Smooth muscle cell of trachea (primary cell): ENCODE data around the gene LRRC36. TPM values are rescaled to one million over a fixed set of nuclear protein-coding genes. Genes with fewer than 3 reads are reported as not detected.

Source experiments
- total RNA-seq: library from RNA; depleted of rRNA; stranded (reverse); fragments of >200 nt; gene quantifications from 2 replicates; pipeline ENCODE4 v1.2.1, GENCODE V29; 2014

LRRC36 gene
- 0.50 and 0.73 TPM in 2 replicates for total RNA-seq

GRCh38 chr16:67326472-67327309 is at the start of gene LRRC36, which contains the start of gene KCTD19:
TSS of gene LRRC36 (plus strand) at chr16:67326815. CDS start at chr16:67326863, 48 bp downstream.
TSS of gene KCTD19 (minus strand) at chr16:67326741. CDS start at chr16:67326707, 34 bp downstream.

GRCh38 chr16:67279296-67280089 is 47.1 kb upstream of the LRRC36 start, which contains the start of gene PLEKHG4:
TSS of gene PLEKHG4 (plus strand) at chr16:67279532. CDS start at chr16:67280045, 513 bp downstream.

GRCh38 chr16:67393111-67393787 is 66.6 kb downstream of the LRRC36 start, which contains the start of gene TPPP3:
TSS of gene TPPP3 (minus strand) at chr16:67393498. CDS start at chr16:67391111, 2,387 bp downstream.

GRCh38 chr16:67415872-67416793 is 89.5 kb downstream of the LRRC36 start, which contains the start of gene ZDHHC1:
TSS of gene ZDHHC1 (minus strand) at chr16:67416477. CDS start at chr16:67407775, 8,702 bp downstream.

GRCh38 chr16:67430977-67431774 is 104.6 kb downstream of the LRRC36 start, which contains the start of gene HSD11B2:
TSS of gene HSD11B2 (plus strand) at chr16:67431121. CDS start at chr16:67431249, 128 bp downstream.

Other genes with a start within 250 kb of the LRRC36 start
- 16.0 and 19.4 TPM in 2 replicates for gene PHAF1, start 216.9 kb upstream of the LRRC36 start, total RNA-seq
- 55.6 and 102 TPM in 2 replicates for gene B3GNT9, start 175.8 kb upstream of the LRRC36 start, total RNA-seq
- gene TRADD, start 166.9 kb upstream of the LRRC36 start, total RNA-seq = 25.3 and 35.1 TPM in 2 replicates
- 21.7 and 26.3 TPM in 2 replicates for gene FBXL8, start 166.9 kb upstream of the LRRC36 start, total RNA-seq
- 12.9 and 50.4 TPM in 2 replicates for gene HSF4, start 162.1 kb upstream of the LRRC36 start, total RNA-seq
- 12.8 and 18.5 TPM in 2 replicates for gene NOL3, start 156.3 kb upstream of the LRRC36 start, total RNA-seq
- gene MATCAP1, start 142.9 kb upstream of the LRRC36 start, total RNA-seq = 20.8 and 24.9 TPM in 2 replicates
- gene EXOC3L1, start 136.7 kb upstream of the LRRC36 start, total RNA-seq = 0.17 TPM in 1 of 2 replicates, not detected in the other
- 51.5 and 63.2 TPM in 2 replicates for gene E2F4, start 134.7 kb upstream of the LRRC36 start, total RNA-seq
- 0.29 and 0.66 TPM in 2 replicates for gene ELMO3, start 127.7 kb upstream of the LRRC36 start, total RNA-seq
- gene TMEM208, start 99.7 kb upstream of the LRRC36 start, total RNA-seq = 32.6 and 42.9 TPM in 2 replicates
- 15.7 and 16.6 TPM in 2 replicates for gene FHOD1, start 79.3 kb upstream of the LRRC36 start, total RNA-seq
- 1.3 and 2.3 TPM in 2 replicates for gene SLC9A5, start 77.8 kb upstream of the LRRC36 start, total RNA-seq
- gene PLEKHG4, start 47.3 kb upstream of the LRRC36 start, total RNA-seq = 29.2 and 55.1 TPM in 2 replicates
- 0.50 and 0.87 TPM in 2 replicates for gene KCTD19, start 74 bp upstream of the LRRC36 start, total RNA-seq
- gene TPPP3, start 66.7 kb downstream of the LRRC36 start, total RNA-seq = 1.0 and 2.2 TPM in 2 replicates
- gene ZDHHC1, start 89.7 kb downstream of the LRRC36 start, total RNA-seq = 9.9 and 10.9 TPM in 2 replicates
- 0.15 and 0.66 TPM in 2 replicates for gene HSD11B2, start 104.3 kb downstream of the LRRC36 start, total RNA-seq
- gene ATP6V0D1, start 154.3 kb downstream of the LRRC36 start, total RNA-seq = 181 and 219 TPM in 2 replicates
- not detected in 2 replicates for gene AGRP, start 156.7 kb downstream of the LRRC36 start, total RNA-seq
- gene RIPOR1, start 202.0 kb downstream of the LRRC36 start, total RNA-seq = 39.4 and 47.1 TPM in 2 replicates
- gene CTCF, start 235.7 kb downstream of the LRRC36 start, total RNA-seq = 17.7 and 27.5 TPM in 2 replicates